NB4 (cell line): Measurements from ENCODE around the gene DEXI.
"Not testable (repeated sequence)": the region's sequence is repeated elsewhere in the genome, so short reads cannot be mapped to it uniquely, and the experiment has no call there.

Experiments used
- DNase-seq: peaks from one replicate; pipeline ENCODE4 v3.0.0; 2010; ENCODE audit warnings: low read depth
- H3K4me3 ChIP-seq: one replicate; pipeline ENCODE4 v1.5.1; 2011; ENCODE audit warnings: mild to moderate bottlenecking, low read depth, low read length, moderate library complexity
- CTCF ChIP-seq: IDR thresholded peaks from one replicate; pipeline ENCODE4 v1.5.1; 2012; ENCODE audit warnings: low read depth, low read length
- MAX ChIP-seq: IDR thresholded peaks from 2 replicates; pipeline ENCODE4 v1.6.1; 2011; ENCODE audit warnings: low read depth, low read length
- MYC ChIP-seq: IDR thresholded peaks from 2 replicates; pipeline ENCODE4 v1.6.1; 2011; ENCODE audit warnings: low read depth, low read length
- POLR2A ChIP-seq: IDR thresholded peaks from 2 replicates; pipeline ENCODE4 v1.6.1; 2011; ENCODE audit warnings: mild to moderate bottlenecking; ENCODE audit not compliant: insufficient read length; ENCODE audit errors: extremely low read depth

DEXI gene

GRCh38 chr16:10927497-10928112 lies 14.7 kb downstream of the DEXI start:
- no peak for TF ChIP-seq POLR2A
- TF ChIP-seq CTCF = no peak
- TF ChIP-seq MAX = no peak
- no peak for TF ChIP-seq MYC
- no peak overlapping the region for H3K4me3 ChIP-seq
- no peak for DNase-seq

- no peak overlapping the region for H3K4me3 ChIP-seq
- no peak for DNase-seq
- TF ChIP-seq MYC = no peak
- TF ChIP-seq CTCF = no peak
- TF ChIP-seq MAX = no peak
- no peak for TF ChIP-seq POLR2A
Measured at GRCh38 chr16:10926867-10927266, 15.4 kb downstream of the DEXI start.

- TF ChIP-seq MAX = no peak
- TF ChIP-seq MYC = no peak
- TF ChIP-seq CTCF = no peak
- no peak for TF ChIP-seq POLR2A
- no peak overlapping the region for H3K4me3 ChIP-seq
- DNase-seq = no peak
Measured at GRCh38 chr16:10926094-10926493, 16.2 kb downstream of the DEXI start.

GRCh38 chr16:10925285-10925684 lies 17.0 kb downstream of the DEXI start:
- DNase-seq, H3K4me3 ChIP-seq: not testable (repeated sequence)

GRCh38 chr16:10923650-10924214 lies 18.5 kb downstream of the DEXI start:
- no peak for DNase-seq
- H3K4me3 ChIP-seq = no peak overlapping the region
- TF ChIP-seq MAX (no peak), MYC (no peak), CTCF (no peak), POLR2A (no peak)

- TF ChIP-seq POLR2A (no peak), MYC (no peak), CTCF (no peak), MAX (no peak)
- no peak for DNase-seq
- H3K4me3 ChIP-seq = no peak overlapping the region
Measured at GRCh38 chr16:10923146-10923649, 19.1 kb downstream of the DEXI start.
